ENCODE results near the gene SH2D6. TPM values are rescaled to one million over a fixed set of nuclear protein-coding genes. Genes with fewer than 3 reads are reported as not detected.
"Not testable (repeated sequence)": the region's sequence is repeated elsewhere in the genome, so short reads cannot be mapped to it uniquely, and the experiment has no call there.

SH2D6 gene
- 1 to 10 TPM in 1 of 4 donors, under 1 TPM in 3; 0.27 to 1.5 (median 0.58) TPM for polyA plus RNA-seq (ENCODE audit: insufficient read length in 4 of 4)

DNA sequence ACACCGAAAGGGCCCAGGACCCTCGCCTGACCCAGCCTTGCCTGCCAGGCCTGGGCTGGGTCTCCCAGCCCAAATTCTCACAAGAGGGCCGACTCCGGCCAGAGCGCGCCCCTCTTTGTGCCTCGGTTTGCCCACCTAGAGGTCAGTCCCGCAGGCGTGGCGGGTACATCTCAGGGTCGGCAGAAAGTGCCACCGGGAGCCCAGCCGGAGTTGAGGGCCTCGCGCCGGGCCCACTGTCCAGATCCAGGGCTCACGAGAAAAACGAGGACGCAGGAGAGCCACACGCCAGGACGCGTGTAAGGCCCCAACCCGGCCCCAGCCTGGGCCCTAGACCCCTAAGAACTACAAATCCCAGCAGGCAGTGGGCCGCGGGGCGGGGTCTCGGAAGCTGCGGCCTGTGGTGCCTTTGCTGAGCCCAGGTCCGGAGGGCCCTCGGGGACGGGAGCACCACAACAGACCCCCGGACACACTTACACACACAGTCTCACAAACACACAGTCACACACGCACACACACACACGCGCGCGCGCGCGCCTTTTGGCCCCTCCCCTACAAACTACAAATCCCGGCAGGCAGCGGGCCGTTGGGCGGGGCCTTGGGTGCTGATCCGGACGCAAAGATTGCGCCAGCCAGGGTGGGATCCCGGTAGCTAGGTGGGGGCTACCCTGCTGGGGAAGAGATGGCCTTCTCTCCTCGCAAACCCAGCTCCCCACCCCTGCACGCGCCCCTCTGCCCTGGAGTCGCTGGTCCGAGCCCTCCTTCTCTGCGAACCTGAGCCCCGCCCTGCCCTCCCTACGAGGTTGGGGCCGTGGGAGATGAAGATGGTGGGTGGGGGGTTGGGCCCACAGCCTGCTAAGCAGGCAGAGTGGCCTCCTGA is at the start of gene SH2D6:
Gene SH2D6 (plus strand): TSS at position 583 of the 877 bp plus-strand sequence. CDS start 10,752 bp downstream, outside the sequence.
- no peak for DNase-seq (ENCODE audit: low read depth in 4 of 4, low spot score in 3 of 4)

DNA sequence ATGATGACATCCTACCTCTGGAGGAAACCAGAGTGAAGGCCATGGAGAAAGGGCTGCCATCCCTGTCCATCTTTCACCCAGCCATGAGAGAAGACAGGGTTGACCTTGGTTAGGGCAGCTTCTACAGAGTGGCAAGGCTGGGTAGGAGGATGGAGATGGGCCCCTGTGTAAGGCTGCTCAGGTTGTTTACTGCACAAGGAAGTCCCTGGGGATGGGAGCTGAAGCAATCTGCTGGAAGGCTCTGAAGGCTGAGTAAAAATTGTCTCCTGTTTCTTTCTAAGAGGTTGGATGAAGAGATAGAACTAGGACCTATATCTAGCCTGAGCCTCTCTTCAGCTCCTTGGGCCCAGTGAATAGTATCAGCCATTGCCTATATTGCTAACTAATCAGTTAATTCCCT is 49.6 kb upstream of the SH2D6 start:
- DNase-seq (ENCODE audit: low read depth in 4 of 4, low spot score in 3 of 4), result no peak

DNA sequence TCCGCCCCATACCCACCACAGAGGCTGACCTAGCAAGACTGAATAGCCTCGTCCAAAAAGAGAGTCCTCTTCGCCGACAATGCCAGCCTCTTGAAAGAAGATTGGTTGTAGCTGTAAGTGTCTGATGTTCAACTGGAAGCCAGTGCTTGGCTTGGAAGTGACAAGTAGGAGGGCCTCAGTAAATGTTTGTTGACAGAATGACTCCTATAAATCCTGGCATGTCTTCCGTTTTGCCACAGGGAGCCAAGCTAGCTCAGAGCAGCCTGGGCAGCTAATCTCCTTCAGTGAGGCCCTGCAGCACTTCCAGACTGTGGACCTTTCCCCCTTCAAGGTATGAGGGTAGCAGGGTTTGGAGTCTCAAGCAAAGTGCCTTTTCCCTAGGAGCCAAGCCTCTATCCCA is 49.0 kb upstream of the SH2D6 start:
- no peak for DNase-seq (ENCODE audit: low read depth in 4 of 4, low spot score in 3 of 4)

DNA sequence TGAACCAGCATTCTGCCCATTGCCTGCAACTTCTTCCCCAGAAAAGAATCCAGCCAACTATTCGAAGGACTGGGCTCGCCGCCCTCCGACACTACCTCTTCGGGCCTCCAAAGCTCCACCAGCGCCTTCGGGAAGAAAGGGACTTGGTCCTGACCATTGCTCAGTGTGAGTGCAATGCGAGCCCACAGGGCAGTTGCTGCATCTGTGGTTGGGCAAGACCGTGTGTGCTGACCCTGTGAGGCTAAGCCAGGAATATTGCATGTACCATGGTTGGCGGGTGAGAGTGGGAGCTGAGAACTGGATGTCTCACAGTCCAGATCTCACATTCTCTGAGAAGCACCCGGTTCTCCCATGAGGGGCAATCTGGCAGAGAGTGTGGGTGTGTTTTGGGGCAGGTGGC is 47.5 kb upstream of the SH2D6 start:
- DNase-seq (ENCODE audit: low read depth in 4 of 4, low spot score in 3 of 4), result no peak

DNA sequence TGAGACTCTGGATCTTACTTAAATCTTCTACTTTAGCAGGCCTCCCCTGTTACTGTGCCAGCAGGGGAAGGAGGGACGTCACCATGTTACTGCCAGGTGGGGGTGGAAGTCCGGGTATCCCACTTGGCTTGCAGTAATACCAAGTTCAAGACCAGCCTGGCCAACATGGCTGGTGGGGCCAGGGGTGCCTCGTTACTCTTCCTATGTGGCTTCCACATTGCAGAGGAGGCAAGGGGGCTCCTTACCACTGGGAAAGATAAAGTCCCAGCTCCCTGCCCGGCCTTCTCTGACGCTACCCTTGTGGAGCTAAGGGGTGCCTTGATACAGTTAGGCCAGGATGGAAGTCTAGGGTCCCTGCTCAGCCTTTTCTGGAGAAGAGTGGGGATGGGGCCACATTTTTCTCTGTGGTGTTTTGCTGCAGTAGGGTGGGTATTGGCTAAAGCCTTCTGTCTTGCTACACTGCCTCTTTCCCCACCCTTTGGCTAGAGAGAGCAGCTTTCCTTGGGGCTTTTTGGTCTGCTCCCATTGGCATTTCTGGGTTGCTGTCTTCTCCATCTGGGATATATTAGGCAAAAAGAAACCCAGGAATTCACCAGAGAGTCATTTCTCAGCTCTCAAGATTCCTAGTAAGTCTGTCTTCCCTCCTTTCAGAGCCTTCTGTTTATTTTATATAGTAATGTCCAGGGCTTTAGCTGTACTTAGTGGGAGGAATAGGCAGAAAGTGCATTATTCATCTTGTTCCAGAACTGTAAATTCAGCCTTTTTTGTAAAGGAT is 42.0 kb upstream of the SH2D6 start:
- DNase-seq (ENCODE audit: low read depth in 4 of 4, low spot score in 3 of 4), result no peak

DNA sequence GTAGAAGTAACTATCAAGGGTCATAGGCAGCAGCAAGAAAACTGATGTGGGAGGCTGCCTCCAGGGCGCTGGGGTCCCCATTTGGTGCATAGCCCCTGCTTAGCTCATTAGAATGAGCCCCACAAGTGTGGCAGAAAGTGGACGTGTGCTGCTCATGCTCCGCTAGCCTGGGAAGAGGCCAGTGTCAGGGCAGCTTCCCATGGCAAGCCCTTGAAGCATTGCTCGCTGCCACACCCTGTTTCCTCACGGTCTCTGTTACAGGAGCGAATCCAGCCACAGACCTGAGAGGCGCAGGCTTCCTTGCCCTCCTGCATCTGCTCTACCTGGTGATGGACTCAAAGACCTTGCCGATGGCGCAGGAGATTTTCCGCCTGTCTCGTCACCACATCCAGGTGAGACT is 41.4 kb upstream of the SH2D6 start:
- DNase-seq (ENCODE audit: low read depth in 4 of 4, low spot score in 3 of 4), result no peak

DNA sequence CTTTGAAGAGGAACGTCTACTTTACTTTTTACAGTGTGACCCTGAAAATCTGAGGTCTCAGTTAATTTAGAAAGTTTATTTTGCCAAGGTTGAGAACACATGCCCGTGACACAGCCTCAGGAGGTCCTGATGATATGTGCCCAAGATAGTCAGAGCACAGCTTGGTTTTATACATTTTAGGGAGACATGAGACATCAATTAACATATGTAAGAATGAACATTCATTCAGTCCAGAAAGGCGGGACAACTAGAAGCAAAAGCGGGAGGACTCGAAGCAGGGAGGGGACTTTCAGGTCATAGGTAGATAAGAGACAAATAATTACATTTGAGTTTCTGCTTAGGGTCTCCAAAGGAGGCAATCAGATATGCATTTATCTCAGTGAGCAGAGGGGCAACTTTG is 40.3 kb upstream of the SH2D6 start:
- no peak for DNase-seq (ENCODE audit: low read depth in 4 of 4, low spot score in 3 of 4)

DNA sequence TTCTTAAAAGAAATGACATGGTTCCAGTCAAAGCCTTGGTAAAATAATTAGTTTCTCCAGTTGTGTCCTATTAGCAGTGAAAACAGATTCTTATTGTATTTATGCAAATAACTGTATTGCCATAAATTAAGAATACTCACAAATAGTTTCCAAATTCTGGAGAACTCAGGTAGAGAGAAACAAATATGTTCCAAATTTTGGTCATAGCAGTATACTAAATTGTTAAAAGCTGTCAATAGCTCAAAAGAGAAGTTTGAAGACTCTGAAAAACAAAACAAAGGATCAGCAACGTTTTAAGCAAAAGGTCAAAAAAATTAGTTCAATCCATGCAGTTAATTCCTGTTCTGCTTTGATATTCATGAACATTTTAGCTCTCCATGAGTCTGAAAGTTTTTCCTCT is 38.5 kb upstream of the SH2D6 start:
- DNase-seq (ENCODE audit: low read depth in 4 of 4, low spot score in 3 of 4), result no peak

DNA sequence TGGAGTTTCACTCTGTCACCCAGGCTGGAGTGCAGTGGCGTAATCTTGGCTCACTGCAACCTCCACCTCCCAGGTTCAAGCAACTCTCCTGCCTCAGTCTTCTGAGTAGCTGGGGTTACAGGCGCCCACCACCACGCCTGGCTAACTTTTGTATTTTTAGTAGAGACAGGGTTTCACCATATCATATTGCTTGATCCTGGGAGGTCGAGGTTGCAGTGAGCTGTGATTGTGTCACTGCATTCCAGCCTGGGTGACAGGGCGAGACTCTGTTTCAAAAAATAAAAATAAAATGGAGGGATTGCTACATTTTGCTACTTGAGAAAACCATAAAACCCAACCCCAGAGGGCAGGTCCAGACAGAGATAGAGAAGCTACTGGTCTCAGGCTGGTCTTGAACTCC is 35.4 kb upstream of the SH2D6 start:
- not testable (repeated sequence) for DNase-seq (ENCODE audit: low read depth in 4 of 4, low spot score in 3 of 4)

DNA sequence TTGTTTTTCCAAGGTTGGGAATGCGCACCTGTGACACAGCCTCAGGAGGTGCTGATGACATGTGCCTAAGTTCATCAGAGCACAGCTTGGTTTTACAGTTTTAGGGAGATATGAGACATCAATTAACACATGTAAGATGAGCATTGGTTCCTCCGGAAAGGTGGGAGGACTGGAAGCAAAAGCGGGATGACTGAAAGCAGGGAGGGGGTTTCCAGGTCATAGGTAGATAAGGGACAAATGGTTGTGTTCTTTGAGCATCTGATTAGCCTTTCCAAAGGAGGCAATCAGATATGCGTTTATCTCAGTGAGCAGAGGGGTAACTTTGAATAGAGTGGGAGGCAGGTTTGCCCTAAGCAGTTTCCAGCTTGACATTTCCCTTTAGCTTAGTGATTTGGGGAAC is 34.7 kb upstream of the SH2D6 start:
- no peak for DNase-seq (ENCODE audit: low read depth in 4 of 4, low spot score in 3 of 4)

DNA sequence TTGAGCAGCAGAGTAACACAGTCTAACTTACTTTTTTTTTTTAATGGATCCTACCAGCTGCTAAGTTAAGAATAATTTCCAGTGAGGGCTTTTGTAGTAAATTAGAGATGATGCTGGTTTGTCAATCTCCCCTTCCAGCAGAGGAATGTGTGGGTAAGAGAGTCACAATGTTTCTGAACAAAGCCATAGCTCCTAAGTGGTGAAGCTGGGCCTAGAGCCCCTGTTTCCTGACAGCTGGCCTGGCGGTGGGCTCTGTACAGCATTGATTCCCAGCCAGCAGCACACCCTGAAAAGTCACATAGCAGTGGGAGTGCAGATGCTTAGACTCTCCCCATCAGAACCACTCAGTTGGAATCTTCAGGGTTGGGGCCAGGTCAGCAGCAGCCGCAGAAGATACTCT is 32.8 kb upstream of the SH2D6 start:
- DNase-seq (ENCODE audit: low read depth in 4 of 4, low spot score in 3 of 4), result no peak

DNA sequence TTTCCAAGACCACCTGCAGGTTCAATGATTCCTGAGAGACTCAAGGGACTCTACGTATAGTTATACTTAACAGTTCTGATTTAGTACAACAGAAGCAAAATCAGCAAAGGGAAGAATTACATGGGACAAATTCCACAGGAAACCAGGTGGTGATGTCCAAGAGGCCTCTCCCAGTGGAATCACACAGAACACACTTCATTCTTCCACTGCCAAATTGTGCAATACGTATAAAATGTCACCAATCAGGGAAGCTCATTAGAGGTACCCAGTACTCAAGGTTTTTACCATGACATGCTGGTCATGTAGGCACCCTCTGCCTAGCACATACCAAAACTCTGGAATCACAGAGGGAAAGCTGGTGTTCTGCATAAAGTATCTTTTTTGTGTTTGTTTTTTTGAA is 30.8 kb upstream of the SH2D6 start:
- no peak for DNase-seq (ENCODE audit: low read depth in 4 of 4, low spot score in 3 of 4)

DNA sequence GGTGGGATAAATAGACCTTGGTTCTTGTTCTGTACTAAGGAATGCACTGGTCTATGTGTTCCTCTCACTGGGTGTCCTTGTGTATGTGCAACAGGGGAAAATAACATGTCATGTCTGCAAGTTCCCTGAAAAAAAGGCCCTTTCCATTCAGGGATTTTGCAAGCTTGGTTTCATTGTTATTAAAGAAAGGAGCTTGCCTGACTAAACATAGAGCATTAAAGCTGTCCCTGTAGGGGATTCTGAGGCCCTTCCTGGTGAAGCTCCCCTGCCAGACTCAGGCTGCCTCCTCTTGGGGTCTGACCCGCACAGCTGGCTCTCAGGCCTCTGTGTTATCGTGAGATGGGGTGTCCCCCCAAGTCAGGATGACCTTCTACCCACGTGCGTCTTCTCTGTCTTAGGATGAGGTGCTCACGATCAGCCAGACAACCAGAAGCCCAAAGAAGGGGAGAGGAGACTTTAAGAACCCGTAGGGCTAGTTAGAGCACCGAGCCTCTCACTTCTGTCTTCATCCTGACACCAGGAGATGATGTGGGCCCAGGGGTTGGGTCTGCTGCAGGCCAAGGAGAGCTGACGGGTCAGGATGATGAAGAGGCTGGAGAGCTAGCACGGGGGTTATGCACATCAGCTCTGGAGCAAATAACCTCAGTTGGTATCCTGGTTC is 29.5 kb upstream of the SH2D6 start:
- DNase-seq (ENCODE audit: low read depth in 4 of 4, low spot score in 3 of 4), result no peak

DNA sequence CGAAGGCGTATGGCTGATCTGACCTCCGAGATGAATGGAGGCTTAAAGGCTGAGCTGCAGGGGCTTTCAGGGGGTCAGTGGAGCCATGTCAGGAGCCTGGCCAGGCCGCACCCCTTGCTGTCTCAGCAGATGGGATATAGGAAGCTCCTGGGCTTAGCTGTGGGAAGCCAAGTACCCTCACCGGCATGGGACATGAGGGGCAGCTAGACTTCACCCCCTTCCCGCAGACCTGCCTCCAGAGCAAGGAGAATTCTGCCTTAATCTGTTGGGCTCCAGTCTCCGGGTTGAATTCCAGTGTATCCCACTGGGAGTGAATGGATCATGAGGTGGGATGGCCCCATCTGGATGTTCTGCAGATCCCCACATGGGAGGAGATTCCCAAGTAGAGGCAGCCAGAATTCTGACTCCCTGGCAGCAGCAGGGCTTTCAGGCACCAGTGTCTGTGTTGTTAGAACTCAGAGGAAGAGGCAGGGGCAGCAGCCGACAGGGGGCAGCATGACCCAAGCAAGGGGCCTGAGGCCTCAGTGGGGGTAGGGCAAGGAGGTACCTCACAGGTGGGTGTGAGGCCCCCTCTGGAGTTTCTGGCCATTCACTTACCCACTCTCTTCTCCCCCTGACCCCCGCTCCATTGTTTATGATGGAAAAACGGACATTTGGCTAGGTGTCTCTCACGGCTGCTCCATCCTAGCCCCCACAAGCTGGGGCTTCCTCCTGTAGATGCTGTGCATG is 27.4 kb upstream of the SH2D6 start:
- no peak for DNase-seq (ENCODE audit: low read depth in 4 of 4, low spot score in 3 of 4)

DNA sequence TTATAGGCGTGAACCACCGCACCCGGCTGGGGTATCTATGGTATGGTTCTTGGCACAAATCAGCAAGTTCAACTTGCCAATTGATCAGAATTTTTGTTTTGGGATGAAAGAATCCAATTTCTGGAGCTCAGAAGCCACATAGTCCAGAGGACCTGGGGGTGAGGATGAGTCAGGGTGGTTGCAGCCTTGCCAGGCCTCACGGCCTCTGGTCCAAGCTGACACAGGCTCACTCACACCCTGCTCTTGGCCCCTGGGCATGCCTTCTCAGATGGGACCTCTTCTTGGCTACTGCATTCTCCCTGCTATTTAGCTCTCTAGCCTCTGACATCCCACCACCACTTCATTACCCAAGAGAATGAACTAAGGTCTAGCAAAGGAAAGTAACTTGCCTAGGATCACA is 24.7 kb upstream of the SH2D6 start:
- DNase-seq (ENCODE audit: low read depth in 4 of 4, low spot score in 3 of 4), result no peak

DNA sequence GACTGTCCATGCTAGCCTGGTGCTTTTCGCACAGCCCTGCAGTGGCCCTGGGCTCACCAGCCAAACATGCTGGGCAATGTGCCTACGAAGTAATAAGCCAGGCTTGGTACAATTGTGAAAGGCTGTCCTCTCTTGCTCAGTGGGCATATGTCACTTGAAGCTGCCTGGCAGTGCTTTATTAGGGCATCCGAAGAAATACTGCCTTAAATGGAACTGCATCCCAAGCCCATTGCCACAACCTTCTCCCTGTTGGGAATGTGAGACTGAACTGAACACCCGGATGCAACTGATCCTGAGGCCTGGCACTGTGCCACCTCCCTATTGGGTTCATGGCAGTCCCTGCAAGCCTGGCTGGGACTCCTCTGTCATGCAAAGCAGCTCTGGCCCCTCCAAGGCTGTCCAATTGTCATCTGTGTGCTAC is 24.2 kb upstream of the SH2D6 start:
- no peak for DNase-seq (ENCODE audit: low read depth in 4 of 4, low spot score in 3 of 4)

DNA sequence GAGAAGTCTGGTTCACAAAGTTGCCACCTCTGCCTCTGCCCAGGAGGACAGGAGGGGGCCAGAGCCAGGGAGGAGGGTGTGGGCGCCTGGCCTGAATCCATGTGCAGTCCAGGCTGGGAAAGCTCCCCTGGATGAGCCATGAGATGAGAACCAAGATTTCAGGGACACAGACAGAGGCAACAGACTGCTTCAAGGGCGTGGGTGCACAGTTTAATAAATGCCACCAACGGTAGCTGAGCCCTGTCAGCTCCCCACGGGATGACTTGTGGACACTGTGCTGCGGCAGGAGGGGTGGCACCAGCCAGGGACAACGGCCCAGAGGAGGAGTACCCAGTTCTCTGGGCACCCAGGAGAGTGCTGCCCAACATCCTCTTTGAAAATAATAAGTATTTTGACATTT is 23.5 kb upstream of the SH2D6 start:
- DNase-seq (ENCODE audit: low read depth in 4 of 4, low spot score in 3 of 4), result no peak

DNA sequence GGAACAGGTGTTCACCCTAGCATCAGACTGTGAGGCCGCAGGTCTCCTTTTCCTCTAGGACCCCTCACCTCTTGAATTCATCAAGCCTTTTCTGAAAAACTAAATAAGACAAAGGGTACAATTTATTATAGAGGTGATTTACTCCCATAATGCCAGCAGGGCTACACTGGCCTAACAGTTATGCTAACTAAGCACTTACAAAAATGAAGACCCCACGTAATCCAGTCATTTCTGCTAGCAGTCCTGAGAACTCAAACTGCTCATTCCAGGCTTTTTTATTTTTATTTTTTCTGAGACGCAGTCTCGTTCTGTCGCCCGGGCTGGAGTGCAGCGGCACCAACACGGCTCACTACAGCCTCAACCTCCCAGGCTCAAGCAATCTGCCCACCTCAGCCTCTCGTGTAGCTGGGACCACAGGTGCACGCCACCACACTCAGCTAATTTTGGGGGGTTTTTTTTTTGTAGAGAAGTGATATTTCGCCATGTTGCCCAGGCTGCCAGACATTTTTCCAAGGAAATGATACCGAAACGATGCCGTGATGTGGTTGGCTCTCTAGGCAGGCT is 22.5 kb upstream of the SH2D6 start:
- no peak for DNase-seq (ENCODE audit: low read depth in 4 of 4, low spot score in 3 of 4)

DNA sequence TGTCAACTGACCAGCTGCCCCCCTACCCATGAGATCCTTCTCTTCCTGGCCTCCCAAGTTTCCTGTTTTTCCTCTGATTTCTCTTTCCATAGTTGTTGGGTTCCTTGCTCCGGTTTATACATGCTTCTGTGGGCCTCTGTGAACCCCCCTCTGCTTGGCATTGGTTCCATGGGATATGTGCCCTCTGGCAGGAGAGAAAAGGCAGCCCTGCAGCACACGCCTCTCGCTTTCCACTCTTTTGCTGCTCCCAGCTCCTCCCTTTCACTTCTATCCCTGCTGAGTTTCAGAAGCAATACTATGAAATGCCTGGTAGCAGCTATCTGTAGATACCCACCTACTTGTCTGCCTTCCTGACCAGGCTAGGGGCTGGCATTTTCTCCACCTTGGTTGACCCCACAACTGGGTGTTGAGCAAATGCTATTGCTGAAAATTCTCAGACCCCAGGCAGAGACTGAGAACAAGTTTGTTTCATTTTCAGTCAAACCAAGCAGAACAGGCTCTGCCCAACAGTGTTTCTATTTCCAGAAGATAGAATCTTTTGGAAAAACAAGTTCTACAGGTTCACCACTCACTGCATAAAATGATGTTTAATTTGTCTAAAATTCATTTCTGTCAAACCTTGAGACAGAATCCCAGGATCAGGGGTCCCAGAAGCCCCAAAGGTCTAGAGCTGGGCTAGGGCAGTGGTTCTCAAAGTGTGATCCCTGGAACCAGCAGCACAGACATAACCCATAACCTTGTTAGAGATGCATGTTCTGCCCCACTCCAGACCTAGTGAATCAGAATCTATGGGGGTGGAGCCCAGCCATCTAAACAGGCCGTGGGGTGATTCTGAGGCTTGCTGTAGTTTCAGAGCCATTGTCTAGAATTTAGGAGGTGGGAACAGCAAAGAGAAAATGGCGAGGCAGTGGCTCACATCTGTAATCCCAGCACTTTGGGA is 21.7 kb upstream of the SH2D6 start:
- no peak for DNase-seq (ENCODE audit: low read depth in 4 of 4, low spot score in 3 of 4)

Measured in left renal pelvis (tissue), 4 donors.